Hepatocyte (in vitro differentiated cells): ENCODE data around the gene TBCK. TPM values are rescaled to one million over a fixed set of nuclear protein-coding genes. Genes with fewer than 3 reads are reported as not detected.

ENCODE experiments used
- DNase-seq: peaks from one replicate; pipeline ENCODE4 v3.0.0-alpha.2; 2016; ENCODE audit warnings: low spot score
- H2AFZ ChIP-seq: fragments of 200-600 bp; sonication (generic); 2 replicates; pipeline ENCODE4 v1.6.0; 2016; ENCODE audit warnings: antibody characterized with exemption, mild to moderate bottlenecking
- H3K27ac ChIP-seq: fragments of 200-600 bp; sonication (generic); 2 replicates; pipeline ENCODE4 v1.5.1; 2016; ENCODE audit warnings: mild to moderate bottlenecking
- H3K27me3 ChIP-seq: fragments of 200-600 bp; sonication (generic); 2 replicates; pipeline ENCODE4 v1.6.1; 2016
- H3K36me3 ChIP-seq: fragments of 200-600 bp; sonication (generic); replicated peaks from 2 replicates; pipeline ENCODE4 v1.5.1; 2016; ENCODE audit warnings: low read depth; ENCODE audit not compliant: insufficient read depth
- H3K4me1 ChIP-seq: fragments of 200-600 bp; sonication (generic); 2 replicates; pipeline ENCODE4 v1.5.1; 2016; ENCODE audit warnings: mild to moderate bottlenecking, moderate library complexity; ENCODE audit not compliant: insufficient read depth
- H3K4me2 ChIP-seq: fragments of 200-600 bp; sonication (generic); 2 replicates; pipeline ENCODE4 v1.6.0; 2016
- H3K4me3 ChIP-seq: fragments of 200-600 bp; sonication (generic); 2 replicates; pipeline ENCODE4 v1.5.1; 2016; ENCODE audit warnings: mild to moderate bottlenecking
- H3K79me2 ChIP-seq: fragments of 200-600 bp; sonication (generic); 2 replicates; pipeline ENCODE4 v1.6.0; 2017; ENCODE audit warnings: mild to moderate bottlenecking
- H3K9me2 ChIP-seq: fragments of 200-600 bp; sonication (generic); replicated peaks from 2 replicates; pipeline ENCODE4 v1.6.0; 2017; ENCODE audit warnings: mild to moderate bottlenecking; ENCODE audit not compliant: insufficient read depth
- H3K9me3 ChIP-seq: fragments of 200-600 bp; sonication (generic); 2 replicates; pipeline ENCODE4 v1.5.1; 2016; ENCODE audit warnings: low read depth, mild to moderate bottlenecking
- H4K20me1 ChIP-seq: fragments of 200-600 bp; sonication (generic); 2 replicates; pipeline ENCODE4 v1.6.0; 2016; ENCODE audit warnings: mild to moderate bottlenecking; ENCODE audit not compliant: insufficient read depth, poor library complexity, severe bottlenecking
- EZH2 ChIP-seq: fragments of 200-600 bp; sonication (generic); IDR thresholded peaks from 2 replicates; pipeline ENCODE4 v1.6.1; 2016; ENCODE audit warnings: antibody characterized with exemption, mild to moderate bottlenecking, borderline replicate concordance
- EZH2phosphoT487 ChIP-seq: fragments of 200-600 bp; sonication (generic); IDR thresholded peaks from one replicate; pipeline ENCODE4 v1.6.1; 2018; ENCODE audit warnings: antibody characterized with exemption, mild to moderate bottlenecking, low read depth, moderate library complexity; ENCODE audit not compliant: unreplicated experiment, severe bottlenecking
- WGBS: methylation state at CpG from one replicate; pipeline ENCODE4 v1.1.6; 2016; ENCODE audit warnings: low lambda C conversion rate; ENCODE audit errors: missing lambda C conversion rate; 5-methylcytosine and 5-hydroxymethylcytosine counted together
- polyA plus RNA-seq: library from polyadenylated mRNA; unstranded; fragments of >200 nt; fragmentation: Nextera tagmentation; extraction: Ambion mirVana; gene quantifications from 2 replicates; pipeline ENCODE4 v1.2.1, GENCODE V29; 2016
- total RNA-seq: library from RNA; depleted of rRNA; stranded (reverse); fragments of >200 nt; gene quantifications from 2 replicates; pipeline ENCODE4 v1.2.3, GENCODE V29; 2014
- TF ChIP-seq, protein P1 (sequence below): fragments of 200-600 bp; sonication (generic); IDR thresholded peaks from 2 replicates; pipeline ENCODE4 v1.5.1; 2016; ENCODE audit warnings: antibody characterized with exemption, mild to moderate bottlenecking; ENCODE audit not compliant: poor library complexity

TBCK gene
- total and polyA plus RNA-seq, 2 experiments from 2014 or later = 19.8 to 49.7 TPM

DNA sequence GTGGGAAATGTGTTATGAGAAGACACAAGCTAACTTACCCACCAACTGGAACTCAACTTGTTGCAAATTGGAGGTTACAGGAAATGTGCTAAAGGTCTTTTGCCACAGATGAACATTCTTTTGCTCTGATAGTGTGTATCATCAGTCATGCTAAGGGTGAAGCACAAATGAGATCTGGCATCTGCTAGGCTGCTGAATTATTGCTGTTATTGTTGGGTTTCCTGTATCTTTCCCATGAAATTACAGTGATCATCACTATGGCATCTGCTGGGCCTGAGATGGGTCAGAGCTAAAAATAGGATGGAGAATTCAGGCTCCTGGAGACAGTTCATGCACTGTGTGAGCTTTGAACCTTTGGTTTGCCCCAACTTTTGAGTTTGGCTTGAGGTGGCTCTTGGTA is 296.2 kb downstream of the TBCK start:
- H3K27me3 ChIP-seq = no peaks in the 10 kb centered on the region
- no peaks in the 10 kb centered on the region for H3K79me2 ChIP-seq
- no peaks in the 10 kb centered on the region for H3K9me2 ChIP-seq
- H3K36me3 ChIP-seq = no peaks in the 10 kb centered on the region
- H3K4me2 ChIP-seq = no peak overlapping the region
- no peak for TF ChIP-seq EZH2phosphoT487
- TF ChIP-seq, protein P1, sequence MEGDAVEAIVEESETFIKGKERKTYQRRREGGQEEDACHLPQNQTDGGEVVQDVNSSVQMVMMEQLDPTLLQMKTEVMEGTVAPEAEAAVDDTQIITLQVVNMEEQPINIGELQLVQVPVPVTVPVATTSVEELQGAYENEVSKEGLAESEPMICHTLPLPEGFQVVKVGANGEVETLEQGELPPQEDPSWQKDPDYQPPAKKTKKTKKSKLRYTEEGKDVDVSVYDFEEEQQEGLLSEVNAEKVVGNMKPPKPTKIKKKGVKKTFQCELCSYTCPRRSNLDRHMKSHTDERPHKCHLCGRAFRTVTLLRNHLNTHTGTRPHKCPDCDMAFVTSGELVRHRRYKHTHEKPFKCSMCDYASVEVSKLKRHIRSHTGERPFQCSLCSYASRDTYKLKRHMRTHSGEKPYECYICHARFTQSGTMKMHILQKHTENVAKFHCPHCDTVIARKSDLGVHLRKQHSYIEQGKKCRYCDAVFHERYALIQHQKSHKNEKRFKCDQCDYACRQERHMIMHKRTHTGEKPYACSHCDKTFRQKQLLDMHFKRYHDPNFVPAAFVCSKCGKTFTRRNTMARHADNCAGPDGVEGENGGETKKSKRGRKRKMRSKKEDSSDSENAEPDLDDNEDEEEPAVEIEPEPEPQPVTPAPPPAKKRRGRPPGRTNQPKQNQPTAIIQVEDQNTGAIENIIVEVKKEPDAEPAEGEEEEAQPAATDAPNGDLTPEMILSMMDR = no peak
- TF ChIP-seq EZH2 = no peak
- no peaks in the 10 kb centered on the region for H3K9me3 ChIP-seq
- no peak overlapping the region for H3K4me3 ChIP-seq
- no peak overlapping the region for H2AFZ ChIP-seq
- H4K20me1 ChIP-seq = no peaks in the 10 kb centered on the region
- no peaks in the 10 kb centered on the region for H3K4me1 ChIP-seq
- H3K27ac ChIP-seq = no peak overlapping the region
- DNase-seq = no peak

DNA sequence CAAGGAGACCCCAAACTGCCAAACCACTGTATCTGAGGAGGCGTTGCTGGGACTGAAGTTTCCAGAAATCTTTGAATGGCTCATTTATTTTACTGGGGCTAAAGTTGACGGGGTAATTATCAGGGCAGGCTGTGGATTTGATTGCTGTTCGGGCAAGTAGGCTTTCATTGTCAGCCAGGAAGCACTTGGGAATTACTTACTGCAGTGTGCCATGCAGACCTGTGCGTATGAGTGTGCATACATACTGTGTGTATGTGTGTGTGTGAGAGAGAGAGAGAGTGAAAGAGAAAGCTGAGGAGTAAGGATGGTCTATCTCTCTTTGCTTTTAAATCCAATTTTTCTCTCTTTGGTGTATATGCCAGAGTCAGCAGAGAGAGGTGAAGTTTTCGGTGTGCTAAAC is 298.0 kb downstream of the TBCK start:
- DNase-seq = no peak
- Histone ChIP-seq H3K79me2 (no peaks in the 10 kb centered on the region), H3K27ac (no peak overlapping the region), H3K9me3 (peaks cover 7% of the 10 kb centered on the region), H3K4me1 (no peaks in the 10 kb centered on the region), H3K36me3 (no peaks in the 10 kb centered on the region), H2AFZ (no peak overlapping the region), H3K4me3 (no peak overlapping the region), H4K20me1 (no peaks in the 10 kb centered on the region), H3K4me2 (no peak overlapping the region), H3K9me2 (no peaks in the 10 kb centered on the region), H3K27me3 (no peaks in the 10 kb centered on the region)
- TF ChIP-seq EZH2phosphoT487 (no peak), EZH2 (no peak)
- TF ChIP-seq, protein P1 = no peak
- WGBS = 76% methylated on average over 5 of the region's 5 CpGs

DNA sequence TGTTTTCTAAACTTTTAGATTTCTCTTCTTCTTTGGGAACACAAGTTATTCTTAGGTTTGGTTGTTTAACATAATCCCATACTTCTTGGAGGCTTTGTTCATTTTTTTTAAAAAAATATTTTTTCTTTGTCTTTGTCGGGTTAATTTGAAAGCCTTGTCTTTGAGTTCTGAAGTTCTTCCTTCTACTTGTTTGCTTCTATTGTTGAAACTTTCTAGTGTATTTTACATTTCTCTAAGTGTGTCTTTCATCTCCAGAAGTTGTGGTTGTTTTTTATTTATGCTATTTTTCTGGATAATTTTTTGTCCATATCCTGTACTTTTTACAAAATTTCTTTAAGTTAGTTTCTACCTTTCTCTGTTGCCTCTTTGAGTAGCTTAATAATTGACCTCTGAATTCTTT is 304.6 kb downstream of the TBCK start:
- Histone ChIP-seq H3K4me2 (no peak overlapping the region), H3K79me2 (no peaks in the 10 kb centered on the region), H3K4me3 (no peak overlapping the region), H3K27ac (no peak overlapping the region), H3K9me2 (no peaks in the 10 kb centered on the region), H3K27me3 (no peaks in the 10 kb centered on the region), H2AFZ (no peak overlapping the region), H3K4me1 (no peaks in the 10 kb centered on the region), H3K9me3 (peaks cover 7% of the 10 kb centered on the region), H4K20me1 (no peaks in the 10 kb centered on the region), H3K36me3 (no peaks in the 10 kb centered on the region)
- TF ChIP-seq EZH2phosphoT487 = no peak
- TF ChIP-seq, protein P1 = no peak
- TF ChIP-seq EZH2 = no peak
- DNase-seq = no peak
- WGBS = 100% methylated on average over 1 of the region's 1 CpG

DNA sequence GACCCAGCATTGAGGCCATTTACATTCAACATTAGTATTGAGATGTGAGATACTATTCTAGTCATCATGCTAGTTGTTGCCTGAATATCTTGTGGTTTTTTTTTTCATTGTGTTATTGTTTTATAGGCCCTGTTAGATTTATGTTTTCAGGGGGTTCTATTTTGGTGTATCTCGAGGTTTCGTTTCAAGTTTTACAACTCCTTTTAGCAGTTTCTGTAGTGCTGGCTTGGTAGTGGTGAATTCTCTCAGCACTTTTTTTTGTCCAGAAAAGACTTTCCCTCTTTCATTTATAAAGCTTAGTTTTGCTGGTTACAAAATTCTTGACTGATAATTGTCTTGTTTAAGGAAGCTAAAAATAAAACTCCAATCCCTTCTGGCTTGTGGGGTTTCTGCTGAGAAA is 305.2 kb downstream of the TBCK start:
- 100% methylated on average over 2 of the region's 2 CpGs for WGBS

More for the DNA sequence above, 305.2 kb downstream of the TBCK start:
- TF ChIP-seq EZH2phosphoT487 = no peak
- TF ChIP-seq, protein P1 = no peak
- TF ChIP-seq EZH2 = no peak
- Histone ChIP-seq H4K20me1 (no peaks in the 10 kb centered on the region), H3K9me2 (no peaks in the 10 kb centered on the region), H3K79me2 (no peaks in the 10 kb centered on the region), H2AFZ (no peak overlapping the region), H3K27ac (no peak overlapping the region), H3K36me3 (no peaks in the 10 kb centered on the region), H3K4me2 (no peak overlapping the region), H3K4me1 (no peaks in the 10 kb centered on the region), H3K27me3 (no peaks in the 10 kb centered on the region), H3K9me3 (peaks cover 7% of the 10 kb centered on the region), H3K4me3 (no peak overlapping the region)
- DNase-seq = no peak
